ENCODE results near the gene UPF2.
"Not testable (repeated sequence)": the region's sequence is repeated elsewhere in the genome, so short reads cannot be mapped to it uniquely, and the experiment has no call there.

The UPF2 gene

GRCh38 chr10:12042797-12043651 lies at the start of gene UPF2:
UPF2 (minus strand) TSS chr10:12042809; CDS start chr10:12035423, 7,386 bp downstream.
- DNase-seq: peak; percentile 96

GRCh38 chr10:12091421-12091820 lies 48.8 kb upstream of the UPF2 start:
- no peak for DNase-seq

- DNase-seq: no peak
Observed at GRCh38 chr10:12088919-12089318, 46.3 kb upstream of the UPF2 start.

GRCh38 chr10:12081879-12082557 lies 39.4 kb upstream of the UPF2 start:
- DNase-seq: no peak

- DNase-seq: no peak
Observed at GRCh38 chr10:12081470-12081869, 38.9 kb upstream of the UPF2 start.

- DNase-seq: no peak
Observed at GRCh38 chr10:12077580-12078180, 35.1 kb upstream of the UPF2 start.

- DNase-seq: no peak
Observed at GRCh38 chr10:12073526-12073925, 30.9 kb upstream of the UPF2 start.

- not testable (repeated sequence) for DNase-seq
Observed at GRCh38 chr10:12071441-12071840, 28.8 kb upstream of the UPF2 start.

- peak; percentile 98 for DNase-seq
Observed at GRCh38 chr10:12068449-12069269, 26.1 kb upstream of the UPF2 start, which contains the start of gene DHTKD1. DHTKD1 (plus strand) TSS chr10:12068954; CDS start chr10:12069034, 80 bp downstream.

GRCh38 chr10:12067336-12067735 lies 24.7 kb upstream of the UPF2 start:
- DNase-seq: no peak

- no peak for DNase-seq
Observed at GRCh38 chr10:12063483-12063818, 20.8 kb upstream of the UPF2 start.

- DNase-seq: no peak
Observed at GRCh38 chr10:12062754-12063482, 20.3 kb upstream of the UPF2 start.

- no peak for DNase-seq
Observed at GRCh38 chr10:12061124-12061523, 18.5 kb upstream of the UPF2 start.

GRCh38 chr10:12056748-12057147 lies 14.1 kb upstream of the UPF2 start:
- no peak for DNase-seq

GRCh38 chr10:12055732-12056131 lies 13.1 kb upstream of the UPF2 start:
- DNase-seq: no peak

GRCh38 chr10:12051241-12051640 lies 8.6 kb upstream of the UPF2 start:
- DNase-seq: no peak

GRCh38 chr10:12050528-12050927 lies 7.9 kb upstream of the UPF2 start:
- no peak for DNase-seq

- DNase-seq: no peak
Observed at GRCh38 chr10:12048547-12048946, 5.9 kb upstream of the UPF2 start.

GRCh38 chr10:12045596-12045995 lies 3.0 kb upstream of the UPF2 start:
- DNase-seq: no peak

- DNase-seq: peak; percentile 31
Observed at GRCh38 chr10:12042409-12042796, 206 bp downstream of the UPF2 start.

- no peak for DNase-seq
Observed at GRCh38 chr10:12041766-12042408, 722 bp downstream of the UPF2 start.
